ENCODE results near the gene NANOS2.

The NANOS2 gene

GRCh38 chr19:45919678-45920077 lies 5.1 kb upstream of the NANOS2 start:
- ATAC-seq: no peak

DNA sequence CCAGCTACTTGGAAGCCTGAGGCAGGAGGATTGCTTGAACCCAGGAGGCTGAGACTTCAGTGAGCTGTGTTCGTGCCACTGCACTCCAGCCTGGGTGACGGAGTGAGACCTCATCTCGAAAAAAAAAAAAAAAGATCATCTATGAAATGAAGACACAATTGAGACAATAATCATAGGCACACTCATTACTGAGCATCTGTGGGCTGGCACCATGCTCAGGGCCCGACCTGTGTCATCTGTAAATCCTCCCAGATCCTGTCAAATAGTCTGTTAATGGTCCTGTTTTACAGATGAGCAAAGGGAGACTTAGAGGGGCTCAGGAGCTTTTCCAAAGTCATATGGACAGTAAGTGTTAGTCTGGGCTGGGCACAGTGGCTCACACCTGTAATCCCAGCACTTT lies 4.1 kb upstream of the NANOS2 start:
- TF ChIP-seq CSDC2 (CRISPR knock-in tag; IDR thresholded peaks at IDR 0.05): no peak
- TF ChIP-seq ZNF565 (CRISPR knock-in tag; conservative IDR thresholded peaks at IDR 0.05; ENCODE audit: low read depth): no peak
- TF ChIP-seq, protein P1, sequence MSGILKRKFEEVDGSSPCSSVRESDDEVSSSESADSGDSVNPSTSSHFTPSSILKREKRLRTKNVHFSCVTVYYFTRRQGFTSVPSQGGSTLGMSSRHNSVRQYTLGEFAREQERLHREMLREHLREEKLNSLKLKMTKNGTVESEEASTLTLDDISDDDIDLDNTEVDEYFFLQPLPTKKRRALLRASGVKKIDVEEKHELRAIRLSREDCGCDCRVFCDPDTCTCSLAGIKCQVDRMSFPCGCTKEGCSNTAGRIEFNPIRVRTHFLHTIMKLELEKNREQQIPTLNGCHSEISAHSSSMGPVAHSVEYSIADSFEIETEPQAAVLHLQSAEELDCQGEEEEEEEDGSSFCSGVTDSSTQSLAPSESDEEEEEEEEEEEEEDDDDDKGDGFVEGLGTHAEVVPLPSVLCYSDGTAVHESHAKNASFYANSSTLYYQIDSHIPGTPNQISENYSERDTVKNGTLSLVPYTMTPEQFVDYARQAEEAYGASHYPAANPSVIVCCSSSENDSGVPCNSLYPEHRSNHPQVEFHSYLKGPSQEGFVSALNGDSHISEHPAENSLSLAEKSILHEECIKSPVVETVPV (CRISPR knock-in tag; IDR thresholded peaks at IDR 0.05): no peak
- TF ChIP-seq ESRRG (CRISPR knock-in tag; IDR thresholded peaks at IDR 0.05): no peak
- TF ChIP-seq PPARA (CRISPR knock-in tag; IDR thresholded peaks at IDR 0.05; ENCODE audit: borderline replicate concordance): no peak
- no peak for TF ChIP-seq ZFP3 (CRISPR knock-in tag; IDR thresholded peaks at IDR 0.05)
- no peak for TF ChIP-seq ZNF70 (CRISPR knock-in tag; IDR thresholded peaks at IDR 0.05)
- no peak for TF ChIP-seq BACH2 (CRISPR knock-in tag; IDR thresholded peaks at IDR 0.05; ENCODE audit: borderline replicate concordance)
- TF ChIP-seq OSR1 (CRISPR knock-in tag; IDR thresholded peaks at IDR 0.05): no peak
- ATAC-seq: no peak

More at GRCh38 chr19:45919678-45920077, 5.1 kb upstream of the NANOS2 start:
- TF ChIP-seq BACH2 (CRISPR knock-in tag; IDR thresholded peaks at IDR 0.05; ENCODE audit: borderline replicate concordance): no peak
- TF ChIP-seq ZNF8 (CRISPR knock-in tag; IDR thresholded peaks at IDR 0.05): no peak
- no peak for TF ChIP-seq TOX (CRISPR knock-in tag; IDR thresholded peaks at IDR 0.05; ENCODE audit: borderline replicate concordance)
- TF ChIP-seq ZFP30 (CRISPR knock-in tag; IDR thresholded peaks at IDR 0.05): no peak
- TF ChIP-seq ESRRG (CRISPR knock-in tag; IDR thresholded peaks at IDR 0.05): no peak
- TF ChIP-seq, protein P2, sequence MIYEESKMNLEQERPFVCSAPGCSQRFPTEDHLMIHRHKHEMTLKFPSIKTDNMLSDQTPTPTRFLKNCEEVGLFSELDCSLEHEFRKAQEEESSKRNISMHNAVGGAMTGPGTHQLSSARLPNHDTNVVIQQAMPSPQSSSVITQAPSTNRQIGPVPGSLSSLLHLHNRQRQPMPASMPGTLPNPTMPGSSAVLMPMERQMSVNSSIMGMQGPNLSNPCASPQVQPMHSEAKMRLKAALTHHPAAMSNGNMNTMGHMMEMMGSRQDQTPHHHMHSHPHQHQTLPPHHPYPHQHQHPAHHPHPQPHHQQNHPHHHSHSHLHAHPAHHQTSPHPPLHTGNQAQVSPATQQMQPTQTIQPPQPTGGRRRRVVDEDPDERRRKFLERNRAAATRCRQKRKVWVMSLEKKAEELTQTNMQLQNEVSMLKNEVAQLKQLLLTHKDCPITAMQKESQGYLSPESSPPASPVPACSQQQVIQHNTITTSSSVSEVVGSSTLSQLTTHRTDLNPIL (CRISPR knock-in tag; IDR thresholded peaks at IDR 0.05; ENCODE audit: low read depth): no peak
- no peak for TF ChIP-seq ZNF70 (CRISPR knock-in tag; IDR thresholded peaks at IDR 0.05)
- no peak for TF ChIP-seq ZNF565 (CRISPR knock-in tag; conservative IDR thresholded peaks at IDR 0.05; ENCODE audit: low read depth)

DNA sequence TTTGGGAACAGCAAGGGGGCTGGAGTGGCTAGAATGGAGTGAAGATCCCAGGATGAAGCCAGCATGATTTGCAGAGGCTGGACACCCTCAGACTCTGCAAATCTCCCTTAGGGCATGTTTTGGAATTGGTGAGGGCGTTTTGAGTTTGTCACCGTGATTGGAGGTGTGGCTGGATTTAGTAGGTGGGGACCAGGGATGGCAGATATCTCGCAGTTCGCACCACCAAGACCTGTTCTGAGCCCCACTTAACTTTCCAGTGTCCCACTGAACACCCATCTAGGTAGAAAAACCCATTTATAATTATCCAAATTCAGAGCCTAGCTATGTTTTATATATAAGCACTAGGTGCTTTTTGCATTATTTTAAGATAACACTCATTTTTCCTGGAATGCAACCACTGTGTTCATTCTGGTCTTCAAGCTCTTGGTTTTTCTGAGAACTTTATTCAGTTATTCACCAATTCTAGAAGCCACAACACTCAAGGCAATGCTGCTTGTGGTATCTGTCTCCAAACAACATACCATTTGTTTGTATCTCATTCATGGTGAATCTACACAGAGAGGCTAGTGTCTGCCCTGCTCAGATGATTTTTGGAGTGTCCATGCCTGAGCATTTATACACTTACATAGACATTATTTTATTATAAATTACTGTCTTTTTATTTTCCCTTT lies 3.0 kb upstream of the NANOS2 start:
- TF ChIP-seq, protein P3, sequence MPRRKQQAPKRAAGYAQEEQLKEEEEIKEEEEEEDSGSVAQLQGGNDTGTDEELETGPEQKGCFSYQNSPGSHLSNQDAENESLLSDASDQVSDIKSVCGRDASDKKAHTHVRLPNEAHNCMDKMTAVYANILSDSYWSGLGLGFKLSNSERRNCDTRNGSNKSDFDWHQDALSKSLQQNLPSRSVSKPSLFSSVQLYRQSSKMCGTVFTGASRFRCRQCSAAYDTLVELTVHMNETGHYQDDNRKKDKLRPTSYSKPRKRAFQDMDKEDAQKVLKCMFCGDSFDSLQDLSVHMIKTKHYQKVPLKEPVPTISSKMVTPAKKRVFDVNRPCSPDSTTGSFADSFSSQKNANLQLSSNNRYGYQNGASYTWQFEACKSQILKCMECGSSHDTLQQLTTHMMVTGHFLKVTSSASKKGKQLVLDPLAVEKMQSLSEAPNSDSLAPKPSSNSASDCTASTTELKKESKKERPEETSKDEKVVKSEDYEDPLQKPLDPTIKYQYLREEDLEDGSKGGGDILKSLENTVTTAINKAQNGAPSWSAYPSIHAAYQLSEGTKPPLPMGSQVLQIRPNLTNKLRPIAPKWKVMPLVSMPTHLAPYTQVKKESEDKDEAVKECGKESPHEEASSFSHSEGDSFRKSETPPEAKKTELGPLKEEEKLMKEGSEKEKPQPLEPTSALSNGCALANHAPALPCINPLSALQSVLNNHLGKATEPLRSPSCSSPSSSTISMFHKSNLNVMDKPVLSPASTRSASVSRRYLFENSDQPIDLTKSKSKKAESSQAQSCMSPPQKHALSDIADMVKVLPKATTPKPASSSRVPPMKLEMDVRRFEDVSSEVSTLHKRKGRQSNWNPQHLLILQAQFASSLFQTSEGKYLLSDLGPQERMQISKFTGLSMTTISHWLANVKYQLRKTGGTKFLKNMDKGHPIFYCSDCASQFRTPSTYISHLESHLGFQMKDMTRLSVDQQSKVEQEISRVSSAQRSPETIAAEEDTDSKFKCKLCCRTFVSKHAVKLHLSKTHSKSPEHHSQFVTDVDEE (CRISPR knock-in tag; IDR thresholded peaks at IDR 0.05): no peak
- TF ChIP-seq SNAI2 (CRISPR knock-in tag; IDR thresholded peaks at IDR 0.05) (no peak), ZFP30 (CRISPR knock-in tag; IDR thresholded peaks at IDR 0.05) (no peak), ZFP3 (CRISPR knock-in tag; IDR thresholded peaks at IDR 0.05) (no peak), BACH2 (CRISPR knock-in tag; IDR thresholded peaks at IDR 0.05; ENCODE audit: borderline replicate concordance) (no peak), PPARA (CRISPR knock-in tag; IDR thresholded peaks at IDR 0.05; ENCODE audit: borderline replicate concordance) (no peak), TCF4 (CRISPR knock-in tag; IDR thresholded peaks at IDR 0.05; ENCODE audit: borderline replicate concordance) (no peak)
- TF ChIP-seq, protein P2 (CRISPR knock-in tag; IDR thresholded peaks at IDR 0.05; ENCODE audit: low read depth): no peak
- TF ChIP-seq, protein P1 (CRISPR knock-in tag; IDR thresholded peaks at IDR 0.05): no peak
- TF ChIP-seq, protein P4, sequence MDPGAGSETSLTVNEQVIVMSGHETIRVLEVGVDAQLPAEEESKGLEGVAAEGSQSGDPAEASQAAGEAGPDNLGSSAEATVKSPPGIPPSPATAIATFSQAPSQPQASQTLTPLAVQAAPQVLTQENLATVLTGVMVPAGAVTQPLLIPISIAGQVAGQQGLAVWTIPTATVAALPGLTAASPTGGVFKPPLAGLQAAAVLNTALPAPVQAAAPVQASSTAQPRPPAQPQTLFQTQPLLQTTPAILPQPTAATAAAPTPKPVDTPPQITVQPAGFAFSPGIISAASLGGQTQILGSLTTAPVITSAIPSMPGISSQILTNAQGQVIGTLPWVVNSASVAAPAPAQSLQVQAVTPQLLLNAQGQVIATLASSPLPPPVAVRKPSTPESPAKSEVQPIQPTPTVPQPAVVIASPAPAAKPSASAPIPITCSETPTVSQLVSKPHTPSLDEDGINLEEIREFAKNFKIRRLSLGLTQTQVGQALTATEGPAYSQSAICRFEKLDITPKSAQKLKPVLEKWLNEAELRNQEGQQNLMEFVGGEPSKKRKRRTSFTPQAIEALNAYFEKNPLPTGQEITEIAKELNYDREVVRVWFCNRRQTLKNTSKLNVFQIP (CRISPR knock-in tag; IDR thresholded peaks at IDR 0.05; ENCODE audit: borderline replicate concordance, low read depth): no peak

More for the DNA sequence above, 3.0 kb upstream of the NANOS2 start:
- ATAC-seq: no peak

Measured in SK-N-SH treated with all-trans-retinoic acid at 6 μM for 48 hours (cell line).